ENCODE results near the gene CDAN1. TPM values are rescaled to one million over a fixed set of nuclear protein-coding genes. Genes with fewer than 3 reads are reported as not detected.

CDAN1 gene
- total and polyA plus RNA-seq, 4 donors, result 2.4 to 9.5 (median 7.1) TPM

DNA sequence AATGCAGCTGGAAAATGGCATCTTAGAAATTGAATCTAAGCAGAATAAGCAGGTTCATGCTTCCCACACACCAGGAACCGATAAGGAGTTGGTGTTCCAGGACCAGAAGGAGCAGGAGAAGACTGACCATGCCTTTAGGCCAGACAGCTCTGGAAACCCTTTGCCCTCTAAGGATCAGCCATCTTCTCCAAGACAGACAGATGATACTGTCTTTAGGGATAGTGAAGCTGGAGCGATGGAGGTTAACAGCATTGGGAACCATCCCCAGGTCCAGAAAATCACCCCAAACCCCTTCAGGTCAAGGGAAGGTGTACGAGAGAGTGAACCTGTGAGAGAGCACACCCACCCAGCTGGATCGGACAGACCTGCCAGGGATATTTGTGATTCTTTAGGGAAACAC lies 49.2 kb downstream of the CDAN1 start:
- H3K36me3 ChIP-seq (ENCODE audit: control insufficient read depth in 4 of 4, insufficient read depth in 3 of 4, low read depth in 1 of 4, low read length in 3 of 4), result no peaks in the 10 kb centered on the region

DNA sequence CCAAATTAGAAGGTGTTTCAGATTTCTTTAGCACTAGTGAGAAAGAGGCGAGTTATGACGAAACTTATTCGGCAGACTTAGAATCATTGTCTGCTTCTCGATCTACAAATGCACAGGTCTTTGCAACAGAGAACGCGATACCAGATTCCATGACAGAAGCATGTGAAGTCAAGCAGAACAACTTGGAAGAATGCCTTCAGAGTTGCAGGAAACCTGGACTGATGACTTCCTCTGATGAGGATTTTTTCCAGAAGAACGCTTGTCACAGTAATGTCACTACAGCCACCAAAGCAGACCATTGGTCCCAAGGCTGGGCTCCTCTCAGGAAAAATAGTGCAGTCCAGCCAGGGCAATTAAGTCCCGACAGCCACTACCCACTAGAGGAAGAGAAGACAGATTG lies 50.6 kb downstream of the CDAN1 start:
- no peaks in the 10 kb centered on the region for H3K4me1 ChIP-seq (ENCODE audit: control insufficient read depth in 4 of 4, insufficient read depth in 4 of 4, low read length in 3 of 4)
- H3K4me3 ChIP-seq (ENCODE audit: low read depth in 1 of 3, low read length in 3 of 3), result no peak overlapping the region
- H3K27me3 ChIP-seq (ENCODE audit: control insufficient read depth in 4 of 4, insufficient read depth in 4 of 4, low read length in 3 of 4), result no peaks in the 10 kb centered on the region
- no peaks in the 10 kb centered on the region for H3K9me3 ChIP-seq (ENCODE audit: control insufficient read depth in 4 of 4, low read length in 3 of 4)
- DNase-seq (ENCODE audit: low spot score), result no peak
- 97% methylated on average over 8 of the region's 8 CpGs for WGBS
- H3K36me3 ChIP-seq (ENCODE audit: control insufficient read depth in 4 of 4, insufficient read depth in 3 of 4, low read depth in 1 of 4, low read length in 3 of 4), result peaks cover 0 to 3% (median 0%) of the 10 kb centered on the region in 4 donors
- TF ChIP-seq RXRA (IDR thresholded peaks at IDR 0.05), result no peak
- TF ChIP-seq EGR1 (IDR thresholded peaks at IDR 0.05; ENCODE audit: low read depth in 2 of 2), result no peak
- TF ChIP-seq, protein P1, sequence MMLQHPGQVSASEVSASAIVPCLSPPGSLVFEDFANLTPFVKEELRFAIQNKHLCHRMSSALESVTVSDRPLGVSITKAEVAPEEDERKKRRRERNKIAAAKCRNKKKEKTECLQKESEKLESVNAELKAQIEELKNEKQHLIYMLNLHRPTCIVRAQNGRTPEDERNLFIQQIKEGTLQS (IDR thresholded peaks at IDR 0.05), result no peak
- no peak for TF ChIP-seq HNF4A (conservative IDR thresholded peaks at IDR 0.05)
- no peak for TF ChIP-seq SP1 (IDR thresholded peaks at IDR 0.05)
- no peak overlapping the region for H3K27ac ChIP-seq (ENCODE audit: low read depth in 1 of 2, low read length in 2 of 2)
- no peak overlapping the region for H3K9ac ChIP-seq (ENCODE audit: low read depth in 1 of 2, low read length in 2 of 2)

More for the DNA sequence above, 49.2 kb downstream of the CDAN1 start:
- no peak overlapping the region for H3K9ac ChIP-seq (ENCODE audit: low read depth in 1 of 2, low read length in 2 of 2)
- H3K4me3 ChIP-seq (ENCODE audit: low read depth in 1 of 3, low read length in 3 of 3), result no peak overlapping the region
- WGBS, result 96% methylated on average over 4 of the region's 4 CpGs
- no peak for DNase-seq (ENCODE audit: low spot score)
- no peak overlapping the region for H3K27ac ChIP-seq (ENCODE audit: low read depth in 1 of 2, low read length in 2 of 2)
- H3K9me3 ChIP-seq (ENCODE audit: control insufficient read depth in 4 of 4, low read length in 3 of 4), result no peaks in the 10 kb centered on the region
- no peaks in the 10 kb centered on the region for H3K4me1 ChIP-seq (ENCODE audit: control insufficient read depth in 4 of 4, insufficient read depth in 4 of 4, low read length in 3 of 4)
- no peaks in the 10 kb centered on the region for H3K27me3 ChIP-seq (ENCODE audit: control insufficient read depth in 4 of 4, insufficient read depth in 4 of 4, low read length in 3 of 4)
- TF ChIP-seq JUND (IDR thresholded peaks at IDR 0.05) (no peak), FOXA2 (IDR thresholded peaks at IDR 0.05) (no peak), YY1 (IDR thresholded peaks at IDR 0.05) (no peak), NR2F2 (IDR thresholded peaks at IDR 0.05) (no peak), SP1 (IDR thresholded peaks at IDR 0.05) (no peak), GABPA (IDR thresholded peaks at IDR 0.05 in 1 of 2, conservative IDR thresholded peaks at IDR 0.05 in 1 of 2) (no peak), RAD21 (IDR thresholded peaks at IDR 0.05) (no peak), TAF1 (conservative IDR thresholded peaks at IDR 0.05) (no peak), FOXA1 (IDR thresholded peaks at IDR 0.05) (no peak), RXRA (IDR thresholded peaks at IDR 0.05) (no peak)
- TF ChIP-seq, protein P2, sequence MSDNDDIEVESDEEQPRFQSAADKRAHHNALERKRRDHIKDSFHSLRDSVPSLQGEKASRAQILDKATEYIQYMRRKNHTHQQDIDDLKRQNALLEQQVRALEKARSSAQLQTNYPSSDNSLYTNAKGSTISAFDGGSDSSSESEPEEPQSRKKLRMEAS (IDR thresholded peaks at IDR 0.05), result no peak

DNA sequence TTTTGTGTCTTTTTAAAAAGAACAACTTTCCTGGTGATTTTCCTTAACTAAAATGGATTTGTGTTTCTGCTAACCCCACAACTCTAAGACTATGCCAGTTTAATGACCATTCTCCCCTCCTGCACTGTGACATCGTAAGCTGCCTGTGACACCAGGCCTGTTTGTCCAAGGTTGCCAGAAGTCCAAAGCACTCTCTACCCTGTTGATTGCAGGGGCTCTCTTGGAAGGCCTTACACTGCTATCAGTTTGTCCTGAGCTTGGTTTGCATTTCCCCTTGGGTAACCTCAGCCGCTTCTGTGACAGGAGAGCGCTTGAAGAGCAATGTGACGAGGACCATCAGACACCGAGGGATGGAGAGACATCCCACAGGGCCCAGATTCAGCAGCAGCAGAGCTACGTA lies 55.8 kb downstream of the CDAN1 start:
- Histone ChIP-seq H3K36me3 (ENCODE audit: control insufficient read depth in 4 of 4, insufficient read depth in 3 of 4, low read depth in 1 of 4, low read length in 3 of 4) (peaks cover 0 to 3% (median 0%) of the 10 kb centered on the region in 4 donors), H3K4me3 (ENCODE audit: low read depth in 1 of 3, low read length in 3 of 3) (no peak overlapping the region), H3K9ac (ENCODE audit: low read depth in 1 of 2, low read length in 2 of 2) (no peak overlapping the region), H3K27me3 (ENCODE audit: control insufficient read depth in 4 of 4, insufficient read depth in 4 of 4, low read length in 3 of 4) (no peaks in the 10 kb centered on the region), H3K4me1 (ENCODE audit: control insufficient read depth in 4 of 4, insufficient read depth in 4 of 4, low read length in 3 of 4) (no peaks in the 10 kb centered on the region), H3K27ac (ENCODE audit: low read depth in 1 of 2, low read length in 2 of 2) (no peak overlapping the region), H3K9me3 (ENCODE audit: control insufficient read depth in 4 of 4, low read length in 3 of 4) (no peaks in the 10 kb centered on the region)
- TF ChIP-seq SP1 (IDR thresholded peaks at IDR 0.05) (no peak), RXRA (IDR thresholded peaks at IDR 0.05) (no peak), EGR1 (IDR thresholded peaks at IDR 0.05; ENCODE audit: low read depth in 2 of 2) (no peak), HNF4A (conservative IDR thresholded peaks at IDR 0.05) (no peak), HNF4G (IDR thresholded peaks at IDR 0.05) (no peak), JUND (IDR thresholded peaks at IDR 0.05) (no peak), FOXA1 (IDR thresholded peaks at IDR 0.05) (no peak), YY1 (IDR thresholded peaks at IDR 0.05) (no peak), NR2F2 (IDR thresholded peaks at IDR 0.05) (no peak), TAF1 (conservative IDR thresholded peaks at IDR 0.05) (no peak), FOXA2 (IDR thresholded peaks at IDR 0.05) (no peak), RAD21 (IDR thresholded peaks at IDR 0.05) (no peak)
- TF ChIP-seq, protein P3, sequence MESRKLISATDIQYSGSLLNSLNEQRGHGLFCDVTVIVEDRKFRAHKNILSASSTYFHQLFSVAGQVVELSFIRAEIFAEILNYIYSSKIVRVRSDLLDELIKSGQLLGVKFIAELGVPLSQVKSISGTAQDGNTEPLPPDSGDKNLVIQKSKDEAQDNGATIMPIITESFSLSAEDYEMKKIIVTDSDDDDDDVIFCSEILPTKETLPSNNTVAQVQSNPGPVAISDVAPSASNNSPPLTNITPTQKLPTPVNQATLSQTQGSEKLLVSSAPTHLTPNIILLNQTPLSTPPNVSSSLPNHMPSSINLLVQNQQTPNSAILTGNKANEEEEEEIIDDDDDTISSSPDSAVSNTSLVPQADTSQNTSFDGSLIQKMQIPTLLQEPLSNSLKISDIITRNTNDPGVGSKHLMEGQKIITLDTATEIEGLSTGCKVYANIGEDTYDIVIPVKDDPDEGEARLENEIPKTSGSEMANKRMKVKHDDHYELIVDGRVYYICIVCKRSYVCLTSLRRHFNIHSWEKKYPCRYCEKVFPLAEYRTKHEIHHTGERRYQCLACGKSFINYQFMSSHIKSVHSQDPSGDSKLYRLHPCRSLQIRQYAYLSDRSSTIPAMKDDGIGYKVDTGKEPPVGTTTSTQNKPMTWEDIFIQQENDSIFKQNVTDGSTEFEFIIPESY (IDR thresholded peaks at IDR 0.05), result no peak
- TF ChIP-seq, protein P4, sequence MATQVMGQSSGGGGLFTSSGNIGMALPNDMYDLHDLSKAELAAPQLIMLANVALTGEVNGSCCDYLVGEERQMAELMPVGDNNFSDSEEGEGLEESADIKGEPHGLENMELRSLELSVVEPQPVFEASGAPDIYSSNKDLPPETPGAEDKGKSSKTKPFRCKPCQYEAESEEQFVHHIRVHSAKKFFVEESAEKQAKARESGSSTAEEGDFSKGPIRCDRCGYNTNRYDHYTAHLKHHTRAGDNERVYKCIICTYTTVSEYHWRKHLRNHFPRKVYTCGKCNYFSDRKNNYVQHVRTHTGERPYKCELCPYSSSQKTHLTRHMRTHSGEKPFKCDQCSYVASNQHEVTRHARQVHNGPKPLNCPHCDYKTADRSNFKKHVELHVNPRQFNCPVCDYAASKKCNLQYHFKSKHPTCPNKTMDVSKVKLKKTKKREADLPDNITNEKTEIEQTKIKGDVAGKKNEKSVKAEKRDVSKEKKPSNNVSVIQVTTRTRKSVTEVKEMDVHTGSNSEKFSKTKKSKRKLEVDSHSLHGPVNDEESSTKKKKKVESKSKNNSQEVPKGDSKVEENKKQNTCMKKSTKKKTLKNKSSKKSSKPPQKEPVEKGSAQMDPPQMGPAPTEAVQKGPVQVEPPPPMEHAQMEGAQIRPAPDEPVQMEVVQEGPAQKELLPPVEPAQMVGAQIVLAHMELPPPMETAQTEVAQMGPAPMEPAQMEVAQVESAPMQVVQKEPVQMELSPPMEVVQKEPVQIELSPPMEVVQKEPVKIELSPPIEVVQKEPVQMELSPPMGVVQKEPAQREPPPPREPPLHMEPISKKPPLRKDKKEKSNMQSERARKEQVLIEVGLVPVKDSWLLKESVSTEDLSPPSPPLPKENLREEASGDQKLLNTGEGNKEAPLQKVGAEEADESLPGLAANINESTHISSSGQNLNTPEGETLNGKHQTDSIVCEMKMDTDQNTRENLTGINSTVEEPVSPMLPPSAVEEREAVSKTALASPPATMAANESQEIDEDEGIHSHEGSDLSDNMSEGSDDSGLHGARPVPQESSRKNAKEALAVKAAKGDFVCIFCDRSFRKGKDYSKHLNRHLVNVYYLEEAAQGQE (IDR thresholded peaks at IDR 0.05), result no peak
- TF ChIP-seq, protein P1 (IDR thresholded peaks at IDR 0.05), result no peak
- TF ChIP-seq, protein P2 (IDR thresholded peaks at IDR 0.05), result no peak
- TF ChIP-seq, protein P5, sequence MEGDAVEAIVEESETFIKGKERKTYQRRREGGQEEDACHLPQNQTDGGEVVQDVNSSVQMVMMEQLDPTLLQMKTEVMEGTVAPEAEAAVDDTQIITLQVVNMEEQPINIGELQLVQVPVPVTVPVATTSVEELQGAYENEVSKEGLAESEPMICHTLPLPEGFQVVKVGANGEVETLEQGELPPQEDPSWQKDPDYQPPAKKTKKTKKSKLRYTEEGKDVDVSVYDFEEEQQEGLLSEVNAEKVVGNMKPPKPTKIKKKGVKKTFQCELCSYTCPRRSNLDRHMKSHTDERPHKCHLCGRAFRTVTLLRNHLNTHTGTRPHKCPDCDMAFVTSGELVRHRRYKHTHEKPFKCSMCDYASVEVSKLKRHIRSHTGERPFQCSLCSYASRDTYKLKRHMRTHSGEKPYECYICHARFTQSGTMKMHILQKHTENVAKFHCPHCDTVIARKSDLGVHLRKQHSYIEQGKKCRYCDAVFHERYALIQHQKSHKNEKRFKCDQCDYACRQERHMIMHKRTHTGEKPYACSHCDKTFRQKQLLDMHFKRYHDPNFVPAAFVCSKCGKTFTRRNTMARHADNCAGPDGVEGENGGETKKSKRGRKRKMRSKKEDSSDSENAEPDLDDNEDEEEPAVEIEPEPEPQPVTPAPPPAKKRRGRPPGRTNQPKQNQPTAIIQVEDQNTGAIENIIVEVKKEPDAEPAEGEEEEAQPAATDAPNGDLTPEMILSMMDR (IDR thresholded peaks at IDR 0.05; ENCODE audit: low read depth, low read length, missing input control), result no peak
- DNase-seq (ENCODE audit: low spot score), result no peak
- 96% methylated on average over 6 of the region's 6 CpGs for WGBS

Measured in liver (tissue), 9 donors.